ENCODE data around the gene IZUMO1R.
"Not testable (repeated sequence)": the region's sequence is repeated elsewhere in the genome, so short reads cannot be mapped to it uniquely, and the experiment has no call there.

IZUMO1R gene

DNA sequence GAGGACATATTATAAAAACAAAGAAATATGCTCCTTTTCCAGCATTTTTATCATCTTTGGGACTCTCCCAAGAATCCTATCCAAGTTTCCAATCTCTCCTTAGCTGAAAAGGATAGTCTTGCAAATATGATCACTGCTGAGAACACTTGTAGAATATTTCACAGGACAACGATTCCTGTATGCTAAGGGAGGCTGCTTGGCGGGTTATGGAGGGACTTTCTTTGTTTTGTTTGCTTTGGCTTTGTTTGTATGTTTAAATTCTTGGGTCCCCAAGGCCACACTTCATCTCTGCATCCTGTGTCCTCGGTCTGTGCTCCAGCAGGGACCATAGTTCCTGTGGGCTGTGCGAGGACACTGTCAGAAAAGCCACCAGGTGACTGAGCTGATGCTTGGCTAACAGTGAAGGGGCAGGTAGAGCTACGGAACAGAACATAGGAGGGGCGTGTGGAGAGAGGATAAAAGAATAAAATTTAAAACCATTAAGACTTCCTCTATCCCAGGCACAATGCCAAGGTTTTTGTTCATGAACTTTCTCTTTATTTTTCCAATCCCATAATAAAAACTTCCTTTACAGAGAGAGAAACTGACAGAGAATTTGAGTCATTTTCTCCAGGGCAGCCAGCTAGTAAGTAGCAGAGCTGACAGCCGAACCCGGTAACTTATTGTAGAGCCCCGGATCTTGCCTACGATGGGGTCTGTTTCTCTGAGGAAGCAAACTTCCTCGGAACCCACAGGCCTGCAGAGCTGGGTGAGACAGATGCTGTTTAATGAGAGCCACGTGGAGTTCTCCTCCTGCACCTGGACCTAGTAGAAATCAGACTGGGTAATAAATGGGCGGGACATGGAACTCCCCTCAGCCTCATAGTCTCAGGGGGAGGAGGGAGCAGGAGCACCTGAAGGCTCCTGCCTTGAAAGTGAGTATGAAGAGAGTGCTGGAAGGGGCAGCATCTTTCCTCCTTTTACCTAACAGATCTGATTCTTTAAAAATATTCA lies at the start of gene IZUMO1R:
Gene IZUMO1R, plus strand, starts transcription at position 615 of the 993 bp plus-strand sequence. CDS start 1,057 bp downstream, outside the sequence.
- TF ChIP-seq GATA1 (IDR thresholded peaks at IDR 0.05; ENCODE audit: low read depth, low read length), result no peak
- TF ChIP-seq POLR2A (IDR thresholded peaks at IDR 0.05; ENCODE audit: low read length), result no peak
- no peak for DNase-seq

DNA sequence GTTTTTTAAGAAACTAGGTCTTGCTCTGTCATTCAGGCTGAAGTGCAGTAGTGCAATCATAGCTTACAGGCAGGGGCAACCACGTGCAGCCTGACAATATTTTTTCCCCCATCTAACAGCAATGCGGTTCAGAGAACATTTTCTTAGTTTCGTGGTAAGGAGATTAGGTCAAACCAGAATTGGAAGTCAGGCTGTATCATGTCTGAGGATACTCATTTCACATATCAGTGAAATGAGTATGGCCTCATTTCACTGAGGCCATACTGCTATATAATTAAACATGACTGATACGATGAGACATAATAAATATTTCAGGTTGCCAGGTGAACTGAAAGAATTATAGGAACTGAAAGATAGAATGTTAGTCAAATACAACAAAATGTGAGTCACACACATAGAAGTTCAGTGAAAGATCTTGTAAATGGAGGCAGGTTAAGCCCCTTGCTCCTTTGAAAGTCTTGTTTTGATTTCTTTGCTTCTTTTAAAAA lies 32.5 kb upstream of the IZUMO1R start:
- TF ChIP-seq POLR2A (IDR thresholded peaks at IDR 0.05; ENCODE audit: low read length) (no peak), GATA1 (IDR thresholded peaks at IDR 0.05; ENCODE audit: low read depth, low read length) (no peak)
- no peak for DNase-seq

DNA sequence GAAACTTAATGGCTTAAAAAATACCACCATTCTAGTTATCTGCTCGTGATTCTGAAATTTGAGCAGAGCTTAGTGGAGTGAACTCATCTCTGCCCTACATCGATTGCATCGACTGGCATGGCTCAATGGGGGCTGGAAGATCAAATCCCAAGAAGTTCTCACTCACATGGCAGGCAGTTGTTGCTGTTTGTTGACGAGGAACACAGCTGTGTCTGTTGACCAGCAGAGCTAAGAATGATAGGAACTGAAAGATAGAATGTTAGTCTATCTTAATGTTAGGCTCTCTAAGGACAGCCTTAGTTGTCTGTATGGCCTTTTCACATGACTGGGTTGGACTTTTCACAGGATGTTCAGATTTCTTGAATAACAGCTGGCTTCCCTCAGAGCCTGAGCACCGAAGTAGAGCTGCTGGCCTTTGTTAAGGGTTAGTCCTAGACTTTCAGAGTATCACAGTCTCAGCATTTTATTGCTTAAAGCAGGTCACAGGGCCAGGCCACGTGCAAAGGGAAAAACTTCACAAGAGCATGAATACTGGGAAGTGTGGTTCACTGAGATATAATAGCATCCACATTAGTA lies 31.6 kb upstream of the IZUMO1R start:
- TF ChIP-seq POLR2A (IDR thresholded peaks at IDR 0.05; ENCODE audit: low read length) (no peak), GATA1 (IDR thresholded peaks at IDR 0.05; ENCODE audit: low read depth, low read length) (no peak)

DNA sequence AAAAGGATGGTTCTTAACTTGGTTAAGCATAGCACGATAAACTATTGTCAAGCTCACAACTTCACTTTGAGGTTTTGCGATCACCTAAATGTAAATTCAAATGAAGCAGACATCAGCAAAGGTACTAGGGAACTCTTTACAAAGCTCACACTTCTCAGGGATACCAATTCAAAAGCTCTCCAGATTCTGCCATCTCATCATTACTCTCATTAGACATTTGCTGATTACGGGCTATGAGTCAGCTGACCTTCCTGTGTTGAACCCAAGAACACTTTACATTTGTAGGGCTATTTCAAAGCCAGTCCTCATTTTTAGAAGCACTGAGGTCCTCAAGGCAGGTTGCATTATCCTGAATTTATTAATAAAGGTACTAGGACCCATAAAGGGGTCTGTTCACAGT lies 28.4 kb upstream of the IZUMO1R start:
- peak; percentile 2 to 65 for DNase-seq
- no peak for TF ChIP-seq GATA1 (IDR thresholded peaks at IDR 0.05; ENCODE audit: low read depth, low read length)
- TF ChIP-seq POLR2A (IDR thresholded peaks at IDR 0.05; ENCODE audit: low read length), result no peak

More for the DNA sequence above, 31.6 kb upstream of the IZUMO1R start:
- no peak for DNase-seq

GRCh38 chr11:94276943-94277342 lies 27.4 kb upstream of the IZUMO1R start:
- no peak for TF ChIP-seq POLR2A (IDR thresholded peaks at IDR 0.05; ENCODE audit: low read length)
- TF ChIP-seq GATA1 (IDR thresholded peaks at IDR 0.05; ENCODE audit: low read depth, low read length), result no peak
- no peak for DNase-seq

- not testable (repeated sequence) for DNase-seq
These were observed 26.2 kb upstream of the IZUMO1R start for GRCh38 chr11:94278207-94278606.

GRCh38 chr11:94279996-94280395 lies 24.4 kb upstream of the IZUMO1R start:
- TF ChIP-seq GATA1 (IDR thresholded peaks at IDR 0.05; ENCODE audit: low read depth, low read length) (no peak), POLR2A (IDR thresholded peaks at IDR 0.05; ENCODE audit: low read length) (no peak)
- DNase-seq, result no peak

DNA sequence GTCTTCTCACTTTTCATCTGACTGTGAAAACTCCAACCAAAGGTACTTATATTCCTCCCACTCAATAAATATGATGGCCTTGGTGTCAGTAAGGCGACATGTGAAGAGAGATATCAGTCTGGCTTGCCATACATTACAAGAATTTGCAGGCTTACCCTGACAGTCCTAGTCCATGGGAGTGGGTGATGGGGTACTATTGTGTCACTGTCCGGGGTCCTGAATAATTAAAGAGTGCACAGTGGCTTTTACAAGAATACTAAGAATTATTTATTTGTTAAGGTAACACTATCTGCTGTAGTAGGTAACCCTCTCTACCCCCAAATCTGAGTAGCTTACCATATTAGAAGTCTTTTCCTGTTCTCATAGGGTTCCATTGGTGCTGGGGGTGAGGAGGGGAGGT lies 23.1 kb upstream of the IZUMO1R start:
- DNase-seq, result no peak
- TF ChIP-seq POLR2A (IDR thresholded peaks at IDR 0.05; ENCODE audit: low read length) (no peak), GATA1 (IDR thresholded peaks at IDR 0.05; ENCODE audit: low read depth, low read length) (no peak)

GRCh38 chr11:94283678-94284077 lies 20.7 kb upstream of the IZUMO1R start:
- TF ChIP-seq GATA1 (IDR thresholded peaks at IDR 0.05; ENCODE audit: low read depth, low read length), result no peak
- no peak for TF ChIP-seq POLR2A (IDR thresholded peaks at IDR 0.05; ENCODE audit: low read length)
- no peak for DNase-seq

DNA sequence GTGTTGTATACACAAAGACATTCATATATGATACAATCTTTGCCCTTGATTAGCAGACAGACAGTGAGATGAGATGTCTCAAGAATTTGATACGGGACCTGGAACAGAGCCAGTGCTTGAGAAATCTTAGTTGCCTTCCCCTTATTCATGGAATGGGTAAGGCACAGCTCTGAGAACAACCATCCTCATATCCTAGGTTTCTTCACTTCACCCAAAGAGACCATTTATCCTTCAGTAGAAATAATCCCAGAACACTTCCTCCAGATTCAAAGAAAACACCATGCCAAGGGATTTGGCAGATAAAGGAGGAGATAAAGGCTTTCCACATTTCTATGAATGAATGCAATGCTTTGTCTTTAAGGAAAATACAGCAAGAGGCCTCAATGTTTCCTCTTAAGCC lies 8.8 kb upstream of the IZUMO1R start:
- TF ChIP-seq GATA1 (IDR thresholded peaks at IDR 0.05; ENCODE audit: low read depth, low read length) (no peak), POLR2A (IDR thresholded peaks at IDR 0.05; ENCODE audit: low read length) (no peak)
- DNase-seq, result no peak

DNA sequence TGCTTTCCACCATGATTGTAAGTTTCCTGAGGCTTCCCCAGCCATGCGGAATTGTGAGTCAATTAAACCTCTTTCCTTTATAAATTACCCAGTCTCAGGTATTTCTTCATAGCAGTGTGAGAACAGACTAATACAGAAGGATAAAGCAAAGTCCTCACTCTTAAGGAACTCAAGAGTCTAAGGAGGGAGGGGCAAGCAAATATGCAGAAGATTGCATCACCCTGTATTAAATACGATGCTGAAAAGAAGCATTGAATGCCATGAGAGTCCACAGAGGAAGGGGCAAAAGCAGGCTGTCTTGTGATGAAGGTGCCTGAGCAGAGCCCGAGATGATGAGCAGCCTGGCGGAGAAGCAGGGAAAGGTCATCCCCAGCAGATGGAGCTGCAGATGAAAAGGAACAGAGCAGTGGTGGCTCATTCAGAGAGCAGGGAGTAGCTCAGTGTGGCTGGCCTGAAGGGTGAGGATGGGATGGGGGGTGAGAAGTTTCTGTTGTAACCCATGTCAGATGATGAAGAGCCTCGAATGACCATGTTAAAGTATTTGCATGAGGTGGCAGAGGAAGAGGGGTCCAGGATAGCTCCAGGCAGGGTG lies 6.3 kb upstream of the IZUMO1R start:
- no peak for DNase-seq
- no peak for TF ChIP-seq POLR2A (IDR thresholded peaks at IDR 0.05; ENCODE audit: low read length)
- TF ChIP-seq GATA1 (IDR thresholded peaks at IDR 0.05; ENCODE audit: low read depth, low read length), result no peak

DNA sequence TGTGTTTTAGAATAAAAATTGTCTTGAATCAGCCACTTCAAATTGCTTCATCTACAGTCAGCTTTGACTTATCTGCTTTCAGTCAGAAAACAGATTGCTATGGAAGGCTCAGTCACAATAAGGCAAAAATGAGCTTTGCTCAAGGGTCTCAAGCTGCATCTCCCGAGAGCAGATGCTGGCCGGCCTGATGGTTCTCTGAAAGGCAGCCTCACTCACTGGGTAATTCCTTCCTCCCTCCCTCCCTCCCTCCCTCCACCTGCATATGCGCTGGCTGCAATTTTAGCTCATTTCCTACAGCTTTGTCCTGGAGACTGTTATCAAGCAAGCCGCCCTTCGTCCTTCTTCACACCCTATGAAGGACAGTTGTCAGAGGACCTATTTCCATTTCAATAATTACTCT lies 1.6 kb upstream of the IZUMO1R start:
- no peak for TF ChIP-seq POLR2A (IDR thresholded peaks at IDR 0.05; ENCODE audit: low read length)
- TF ChIP-seq GATA1 (IDR thresholded peaks at IDR 0.05; ENCODE audit: low read depth, low read length), result no peak
- no peak for DNase-seq

- TF ChIP-seq GATA1 (IDR thresholded peaks at IDR 0.05; ENCODE audit: low read depth, low read length) (no peak), POLR2A (IDR thresholded peaks at IDR 0.05; ENCODE audit: low read length) (no peak)
- no peak for DNase-seq
These were observed 766 bp downstream of the IZUMO1R start for GRCh38 chr11:94305146-94305545.

DNA sequence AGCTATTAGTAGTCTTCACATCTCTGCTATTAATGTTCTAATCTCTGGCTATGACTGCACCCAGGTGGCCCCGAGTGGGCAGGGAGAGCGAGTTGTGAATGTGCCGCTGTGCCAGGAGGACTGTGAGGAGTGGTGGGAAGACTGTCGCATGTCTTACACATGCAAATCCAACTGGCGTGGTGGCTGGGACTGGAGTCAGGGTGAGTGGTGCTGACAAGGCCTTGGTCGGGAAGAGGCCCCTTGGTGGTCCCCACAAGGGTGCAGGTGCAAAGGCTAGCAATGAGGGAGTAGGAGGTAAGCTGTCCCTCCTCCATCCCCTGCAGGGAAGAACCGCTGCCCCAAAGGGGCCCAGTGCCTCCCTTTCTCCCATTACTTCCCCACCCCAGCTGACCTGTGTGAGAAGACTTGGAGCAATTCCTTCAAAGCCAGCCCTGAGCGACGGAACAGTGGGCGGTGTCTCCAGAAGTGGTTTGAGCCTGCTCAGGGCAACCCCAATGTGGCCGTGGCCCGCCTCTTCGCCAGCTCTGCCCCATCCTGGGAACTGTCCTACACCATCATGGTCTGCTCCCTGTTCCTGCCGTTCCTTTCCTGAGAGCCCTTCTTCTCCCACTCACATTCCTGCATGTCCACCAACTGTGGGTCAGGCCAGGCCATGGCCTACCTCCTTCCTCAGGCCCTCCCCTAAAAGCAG lies 2.9 kb downstream of the IZUMO1R start:
- TF ChIP-seq GATA1 (IDR thresholded peaks at IDR 0.05; ENCODE audit: low read depth, low read length), result no peak
- TF ChIP-seq POLR2A (IDR thresholded peaks at IDR 0.05; ENCODE audit: low read length), result no peak

More for the DNA sequence above, 2.9 kb downstream of the IZUMO1R start:
- DNase-seq, result no peak

Measured in erythroblast (primary cell).